Lung microvascular endothelial cell (primary cell): Measurements from ENCODE around the gene NPHS1. TPM values are rescaled to one million over a fixed set of nuclear protein-coding genes. Genes with fewer than 3 reads are reported as not detected.
"Not testable (repeated sequence)": the region's sequence is repeated elsewhere in the genome, so short reads cannot be mapped to it uniquely, and the experiment has no call there.

Experiments used
- DNase-seq, 2 donors: peaks; one replicate each; pipeline versions ENCODE4 v3.0.0 to v3.0.0-alpha.2; 2010; ENCODE audit warnings: low read depth in 2 of 2
- total RNA-seq: library from RNA; depleted of rRNA; stranded (reverse); fragments of >200 nt; gene quantifications from 2 replicates; pipeline ENCODE4 v1.2.1, GENCODE V29; 2014

NPHS1 gene
- total RNA-seq, 1 donor from 2014 or later = not detected

DNA sequence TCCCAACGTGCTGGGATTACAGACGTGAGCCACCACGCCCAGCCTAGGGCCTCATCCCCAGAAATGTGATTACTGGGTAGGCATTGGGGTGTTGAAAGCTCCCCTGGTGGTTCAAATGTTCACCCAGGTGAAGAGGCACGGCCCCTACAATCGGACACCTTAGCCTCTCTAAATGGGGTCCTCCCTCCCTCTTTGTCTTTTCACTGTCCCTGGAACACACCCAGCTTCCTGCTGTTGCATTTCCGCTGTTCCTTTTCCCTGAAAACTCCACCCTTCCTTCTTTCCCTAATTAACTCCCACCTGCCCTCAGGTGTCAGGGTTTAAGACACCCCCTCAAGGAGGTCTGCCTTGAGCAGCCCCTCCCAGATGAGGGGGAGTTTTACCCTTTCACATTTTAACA lies 36.0 kb downstream of the NPHS1 start:
- DNase-seq = no peak

DNA sequence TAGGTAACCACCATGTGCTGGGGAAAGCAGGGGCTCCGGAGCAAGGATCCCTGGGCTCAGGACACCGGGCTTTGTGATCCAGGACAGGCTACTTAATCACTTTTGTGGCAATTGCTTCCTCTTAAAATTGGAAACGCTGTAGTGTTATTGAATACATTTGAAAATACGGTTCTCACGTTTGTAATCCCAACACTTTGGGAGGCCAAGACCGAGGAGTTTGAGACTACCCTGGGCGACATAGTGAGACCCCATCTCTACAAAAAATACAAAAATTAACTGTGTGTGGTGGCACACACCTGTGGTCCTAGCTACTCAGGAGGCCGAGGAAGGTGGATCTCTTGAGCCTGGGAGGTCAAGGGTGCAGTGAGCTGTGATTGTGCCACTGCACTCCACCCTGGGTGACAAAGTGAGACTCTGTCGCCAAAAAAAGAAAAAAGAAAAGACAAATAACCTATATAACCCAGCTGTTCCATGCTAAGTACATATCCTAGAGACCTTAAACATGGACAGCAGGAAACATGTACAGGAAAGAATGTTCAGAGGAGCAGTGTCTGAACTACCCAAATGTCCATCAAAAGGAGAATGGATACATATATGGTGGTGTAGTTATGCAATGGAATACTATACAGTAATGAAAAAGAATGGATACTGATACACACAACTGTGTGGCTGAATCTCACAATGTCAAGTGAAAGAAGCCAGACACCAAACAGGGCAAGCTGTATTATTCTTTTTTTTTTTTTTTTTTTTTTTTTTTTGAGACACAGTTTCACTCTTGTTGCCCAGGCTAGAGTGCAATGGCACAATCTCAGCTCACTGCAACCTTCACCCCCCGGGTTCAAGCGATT lies 39.0 kb downstream of the NPHS1 start:
- no peak for DNase-seq

DNA sequence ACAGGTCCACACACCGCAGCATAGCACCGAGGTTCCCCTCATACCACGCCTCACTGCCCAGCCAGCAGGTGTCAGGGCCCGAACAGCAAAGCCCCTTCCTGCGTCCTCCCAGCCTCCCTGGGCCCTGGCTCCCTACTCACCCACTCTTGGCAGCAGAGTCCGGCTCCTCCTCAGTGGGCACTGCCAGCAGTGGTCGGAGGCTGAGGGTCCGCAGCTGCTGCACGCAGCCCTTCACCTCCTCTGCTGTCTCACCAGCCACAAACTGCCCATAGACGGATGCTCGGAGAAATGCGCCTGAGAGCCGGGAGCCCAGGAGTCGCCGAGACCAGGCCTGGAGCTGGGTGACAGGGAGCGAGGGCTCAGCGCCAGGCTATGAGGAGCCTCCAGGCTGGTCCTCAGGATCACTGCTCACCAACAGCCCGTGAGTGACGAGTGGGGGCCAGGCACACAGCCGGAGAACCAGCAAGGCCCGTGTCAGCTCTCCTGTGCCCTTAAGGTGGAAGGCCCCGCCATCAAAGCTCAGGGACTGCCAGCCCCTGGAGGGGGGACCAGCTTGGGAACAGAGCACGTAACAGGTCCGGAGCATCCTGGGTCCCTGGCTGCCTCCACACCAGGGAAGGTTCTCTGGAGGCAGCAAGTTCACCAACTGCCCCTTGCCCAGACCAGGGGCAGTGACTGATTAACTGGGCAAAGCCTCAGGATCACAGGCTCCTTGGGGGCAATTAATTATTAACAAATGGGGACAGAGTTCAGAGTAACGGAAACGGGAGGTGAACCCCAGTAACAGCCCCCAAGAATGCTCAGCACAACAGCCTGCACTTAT lies 39.9 kb downstream of the NPHS1 start, which contains the start of gene PRODH2:
TSS of gene PRODH2 (minus strand) at position 626 of the 823 bp plus-strand sequence. CDS start at position 586, 40 bp downstream.
- DNase-seq = no peak

DNA sequence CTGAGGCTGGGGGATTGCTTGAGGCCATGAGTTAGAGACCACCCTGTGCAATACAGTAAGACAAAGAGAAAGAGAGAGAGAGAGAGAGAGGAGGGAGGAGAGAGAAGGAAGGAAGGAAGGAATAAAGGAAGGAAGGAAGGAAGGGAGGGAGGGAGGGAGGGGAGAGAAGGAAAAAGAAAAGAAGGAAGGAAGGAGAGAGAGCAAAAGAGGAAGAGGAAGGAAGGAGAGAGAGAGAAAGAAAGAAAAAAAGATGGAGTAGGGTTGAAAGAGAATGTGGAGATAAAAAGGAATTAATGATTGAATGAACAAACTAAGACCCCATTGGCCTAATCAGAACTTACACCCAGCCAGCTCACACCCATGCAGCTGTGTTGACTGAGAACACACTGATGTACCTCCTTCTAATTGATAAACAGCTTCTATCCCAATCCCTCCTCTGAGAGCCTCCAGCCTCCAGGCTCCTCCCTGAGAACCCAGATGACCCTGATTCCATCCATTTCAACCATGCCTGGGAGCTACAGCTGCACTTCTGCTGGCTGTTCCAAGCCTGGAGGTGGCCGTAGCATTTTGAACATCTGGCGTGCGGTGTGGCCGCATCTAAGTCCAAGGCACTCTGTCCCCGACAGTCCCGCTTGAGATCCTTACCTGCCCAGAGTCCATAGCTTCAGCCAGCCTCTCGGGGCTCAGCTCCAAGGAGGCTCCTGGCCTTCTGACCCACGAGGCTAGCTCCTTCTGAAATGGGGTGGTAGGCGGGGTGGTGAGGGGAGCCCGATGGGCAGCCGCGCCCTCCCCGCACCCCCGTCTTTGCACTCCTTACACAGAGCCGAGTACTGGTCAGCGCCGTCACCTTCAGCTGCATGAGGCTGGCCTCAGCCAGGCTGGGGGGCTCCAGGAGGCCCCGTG lies 40.7 kb downstream of the NPHS1 start:
- DNase-seq = no peak

DNA sequence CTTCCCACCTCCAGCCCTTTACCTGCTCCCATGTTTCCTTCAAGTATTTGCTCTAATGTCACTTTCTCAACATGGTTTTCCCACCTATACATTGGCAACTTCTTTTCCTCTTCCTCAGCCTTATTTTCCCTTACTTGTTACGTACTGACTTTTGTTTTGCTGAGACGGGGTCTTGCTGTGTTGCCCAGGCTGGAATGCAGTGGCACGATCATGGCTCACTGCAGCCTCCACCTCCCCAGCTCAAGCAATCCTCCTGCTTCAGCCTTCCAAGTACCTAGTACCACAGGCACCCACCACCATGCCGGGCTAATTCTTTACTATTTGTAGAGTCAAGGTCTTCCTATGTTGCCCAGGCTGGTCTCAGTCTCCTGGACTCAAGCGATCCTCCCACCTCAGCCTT lies 44.7 kb downstream of the NPHS1 start:
- DNase-seq = no peak

DNA sequence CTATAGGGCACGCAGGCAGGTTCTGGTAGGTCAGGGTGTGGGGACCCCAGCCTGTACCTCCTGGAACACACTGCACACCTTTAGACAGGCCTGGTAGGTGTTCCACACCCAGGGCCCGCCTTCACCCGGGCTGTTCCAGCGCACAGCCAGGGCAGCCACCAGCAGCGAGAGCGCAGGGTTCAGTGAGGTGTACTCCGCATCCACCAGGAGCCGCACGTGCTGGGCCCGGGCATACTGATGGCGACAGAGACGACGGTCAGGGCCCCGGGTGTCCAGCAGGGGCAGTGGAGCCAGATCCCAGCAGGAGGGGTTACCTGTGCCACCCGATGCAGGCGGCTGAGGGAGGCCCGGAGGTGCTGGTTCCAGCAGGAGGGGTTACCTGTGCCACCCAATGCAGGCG lies 45.7 kb downstream of the NPHS1 start:
- no peak for DNase-seq

DNA sequence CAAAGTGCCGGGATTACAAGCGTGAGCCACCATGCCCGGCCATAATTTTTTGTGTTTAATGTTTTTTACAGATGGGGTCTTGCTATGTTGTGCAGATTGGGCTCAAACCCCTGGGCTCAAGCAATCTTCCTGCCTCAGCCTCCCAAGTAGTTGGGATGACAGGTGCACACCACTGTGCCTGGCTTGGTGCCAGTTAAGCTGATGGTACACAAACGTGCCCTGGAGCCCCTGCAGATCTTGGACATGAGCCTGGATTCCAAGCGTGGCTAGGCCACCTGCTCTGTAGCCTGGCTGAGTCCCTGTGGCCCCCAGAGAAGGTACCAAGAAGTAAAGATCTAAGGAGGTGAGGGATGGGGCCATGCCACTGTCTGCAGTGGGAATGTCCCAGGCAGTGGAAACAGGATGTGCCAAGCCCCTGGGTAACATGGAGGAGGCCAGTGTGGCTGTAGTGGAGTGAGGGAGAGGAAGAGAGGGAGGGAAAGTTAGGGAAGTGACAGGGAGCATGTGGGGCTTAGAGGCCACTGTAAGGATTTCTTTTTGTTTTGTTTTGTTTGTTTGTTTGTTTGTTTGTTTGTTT lies 46.7 kb downstream of the NPHS1 start:
- DNase-seq = no peak

DNA sequence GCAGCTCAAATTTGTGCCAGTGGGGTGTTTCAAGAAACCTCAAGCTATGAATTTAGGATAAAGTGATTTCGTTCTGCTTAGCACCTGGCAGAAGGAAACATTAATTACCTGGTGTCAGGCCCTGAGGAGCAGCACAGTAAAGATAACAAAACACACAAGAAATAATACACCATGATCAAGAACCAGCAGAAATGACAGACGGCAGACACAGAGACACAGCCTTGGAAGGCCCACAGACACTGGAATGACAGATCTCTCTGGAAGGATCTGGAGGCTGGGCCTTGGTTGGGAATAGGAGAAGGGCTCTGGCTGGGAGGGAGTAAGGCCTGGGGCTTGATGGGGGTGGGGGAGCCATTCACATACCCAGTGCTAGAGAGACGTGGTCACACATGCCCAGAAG lies 50.5 kb downstream of the NPHS1 start:
- DNase-seq = no peak

DNA sequence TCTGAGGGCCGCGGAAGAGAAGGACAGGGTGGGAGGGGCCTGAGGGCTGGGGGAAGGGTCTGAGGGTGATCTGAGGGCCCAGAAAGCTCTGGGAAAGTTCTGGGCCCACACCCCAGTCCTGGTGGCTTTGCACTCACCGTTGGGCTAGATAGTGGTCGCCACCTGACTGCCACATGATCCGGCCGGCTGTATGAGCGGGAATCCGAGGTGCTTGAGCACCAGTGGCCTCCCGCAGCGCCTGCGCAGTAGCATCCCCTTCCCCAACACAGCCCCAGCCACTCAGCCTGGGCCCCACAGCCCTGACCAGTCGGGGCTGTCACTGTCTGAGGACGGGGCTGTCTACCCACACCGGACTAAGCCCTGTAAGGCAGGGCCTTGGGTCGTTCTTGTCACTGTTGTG lies 54.6 kb downstream of the NPHS1 start:
- no peak for DNase-seq

DNA sequence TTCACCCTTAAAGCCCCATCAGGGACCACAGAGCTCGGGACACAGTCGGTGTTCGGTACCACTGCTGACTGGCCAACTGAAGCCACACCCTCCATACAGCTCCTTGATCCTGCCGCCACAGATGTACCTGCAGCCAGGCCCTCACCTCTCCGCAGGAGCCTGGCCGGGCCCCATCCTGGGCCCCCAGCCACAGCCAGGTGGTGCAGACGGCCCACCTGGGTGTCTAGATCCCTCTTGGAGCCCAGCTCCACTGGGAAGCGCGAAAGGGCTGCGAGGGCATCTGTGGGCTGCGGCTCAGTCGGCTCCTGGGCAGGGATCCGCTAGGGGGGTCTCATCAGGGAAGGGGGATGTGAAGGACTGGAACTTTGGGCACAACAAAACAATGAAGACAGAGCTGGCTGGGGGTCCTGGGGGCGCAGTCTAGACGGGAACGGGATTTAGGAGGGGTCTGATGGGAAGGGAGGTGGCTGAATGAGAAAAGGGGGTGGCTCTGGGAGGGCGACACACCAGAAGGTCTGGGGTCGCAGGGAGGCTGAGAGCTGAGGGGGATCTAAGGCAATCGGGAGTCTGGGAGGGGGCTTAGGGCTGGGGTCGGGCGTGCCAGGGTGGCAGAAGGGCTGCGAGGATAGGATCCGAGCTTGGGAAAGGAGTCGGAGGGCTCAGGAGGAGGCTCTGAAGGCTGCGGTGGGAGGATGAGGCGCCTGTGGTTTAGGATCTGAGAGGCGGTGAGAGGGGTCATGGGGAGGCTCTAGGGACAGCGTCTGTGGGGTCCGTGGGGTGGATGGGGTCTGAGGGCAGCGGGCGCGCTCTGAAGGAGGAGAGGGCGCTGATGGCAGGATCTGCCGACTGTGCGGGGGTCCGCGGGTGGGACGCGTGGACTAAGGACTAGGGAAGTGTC lies 55.4 kb downstream of the NPHS1 start:
- no peak for DNase-seq

DNA sequence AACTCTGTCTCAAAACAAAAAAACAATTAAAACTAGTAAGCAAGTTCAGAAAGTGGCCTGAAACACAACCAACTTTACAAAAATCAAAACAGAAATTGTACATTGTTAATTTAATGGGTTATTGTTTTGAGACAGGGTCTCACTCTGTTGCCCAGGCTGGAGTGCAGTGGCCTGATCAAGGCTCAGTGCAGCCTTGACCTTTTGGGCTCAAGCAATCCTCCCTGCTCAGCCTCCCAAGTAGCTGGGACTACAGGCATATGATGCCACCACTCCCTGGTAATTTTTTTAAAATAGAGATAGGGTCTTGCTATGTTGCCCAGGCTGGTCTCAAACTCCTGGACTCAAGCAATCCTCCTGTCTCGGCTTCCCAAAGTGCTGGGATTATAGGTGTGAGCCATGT lies 56.7 kb downstream of the NPHS1 start:
- DNase-seq = not testable (repeated sequence)

DNA sequence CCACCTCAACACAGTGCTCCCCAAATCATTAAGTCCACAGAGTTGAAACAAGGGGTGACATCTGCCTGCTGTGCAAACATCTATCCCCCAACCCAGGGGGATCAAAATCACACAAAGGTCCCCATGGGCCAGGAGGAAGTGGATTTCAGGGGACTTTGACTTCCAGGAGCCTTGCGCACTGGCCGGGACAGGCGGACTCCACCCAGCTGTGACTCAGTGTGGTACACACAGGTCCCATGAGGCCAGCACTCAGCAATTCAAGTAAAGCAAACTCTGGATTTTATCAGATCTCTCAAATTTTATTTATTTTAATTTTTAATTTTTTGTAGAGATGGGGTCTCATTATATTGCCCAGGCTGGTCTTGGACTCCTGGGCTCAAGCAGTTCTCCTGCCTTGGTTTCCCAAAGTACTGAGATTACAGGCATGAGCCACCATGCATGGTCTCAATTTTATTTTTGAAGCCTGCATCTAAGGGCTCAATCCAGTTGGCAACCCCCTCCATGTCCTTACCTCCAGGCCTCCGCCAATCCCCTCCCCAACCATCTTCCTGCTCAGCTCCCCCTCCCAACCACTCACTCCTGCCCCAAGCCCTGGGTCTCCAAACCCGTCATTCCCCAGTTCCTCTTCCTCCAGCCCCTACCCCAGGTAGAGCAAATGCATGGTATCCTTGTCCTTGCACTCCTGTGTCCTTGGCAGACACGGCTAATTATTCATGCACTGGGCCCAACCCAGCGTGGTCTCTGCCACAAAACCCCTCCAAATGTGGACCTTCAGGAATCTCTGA lies 58.7 kb downstream of the NPHS1 start:
- no peak for DNase-seq

DNA sequence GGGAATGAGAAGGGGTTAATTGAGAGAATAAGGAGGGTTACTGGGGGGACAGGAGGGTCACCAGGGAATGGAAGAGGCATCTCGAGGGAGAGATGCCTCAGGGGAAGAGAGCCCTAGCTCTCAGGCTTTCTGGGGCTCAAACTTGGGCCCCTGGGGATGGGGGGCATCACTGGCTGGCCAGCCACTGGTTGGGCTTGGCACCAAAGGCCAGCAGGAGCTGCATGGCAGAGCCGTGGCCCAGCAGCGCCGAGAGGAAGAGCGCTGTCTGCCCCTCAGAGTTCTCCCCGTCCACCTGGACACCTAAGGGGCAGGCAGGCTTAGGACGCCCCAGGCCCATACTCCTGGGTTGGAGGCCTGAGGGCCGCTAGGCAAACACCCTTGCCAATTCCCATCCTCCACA lies 59.4 kb downstream of the NPHS1 start:
- no peak for DNase-seq

DNA sequence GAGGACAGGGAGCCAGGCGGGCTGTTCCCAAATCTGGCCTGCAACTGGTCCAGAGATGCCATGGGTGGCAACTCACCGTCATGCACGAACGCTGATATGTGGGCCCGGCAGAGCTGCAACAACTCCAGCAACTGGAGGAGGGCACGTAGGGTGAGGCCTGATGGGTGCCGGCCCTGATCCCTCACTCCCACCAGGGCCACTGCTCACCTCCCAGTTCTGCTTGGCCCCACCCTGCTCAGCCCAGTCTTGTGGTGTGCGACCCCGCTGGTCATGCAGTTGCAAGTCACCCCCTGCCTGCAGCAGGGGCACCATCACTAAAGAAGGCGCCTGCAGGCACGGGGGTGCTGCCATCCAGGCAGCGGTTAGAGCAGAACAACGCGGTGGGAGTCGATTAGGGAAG lies 60.0 kb downstream of the NPHS1 start:
- DNase-seq = no peak

DNA sequence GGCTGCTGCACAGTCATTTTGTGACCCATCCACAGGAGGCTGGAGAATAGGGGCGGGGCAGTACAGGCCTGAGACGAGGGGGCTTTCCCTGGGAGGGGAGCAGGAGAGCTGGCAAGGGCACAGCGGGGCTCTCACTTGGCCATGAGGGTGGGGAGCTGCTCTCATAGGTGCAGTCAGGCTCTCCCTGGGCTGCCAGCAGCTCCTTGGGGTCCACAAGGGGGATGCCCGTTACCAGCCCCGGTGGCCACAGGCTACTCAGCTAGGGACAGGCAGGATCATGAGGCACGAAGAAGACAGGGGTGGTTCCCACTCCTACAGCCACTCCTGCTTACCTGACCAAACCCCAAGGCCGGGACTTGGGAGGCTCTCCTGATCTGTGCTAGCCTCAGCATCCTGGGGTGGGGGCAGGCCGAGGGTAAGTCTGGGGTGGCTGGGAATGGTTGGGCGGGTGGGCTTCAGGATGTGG lies 60.5 kb downstream of the NPHS1 start:
- no peak for DNase-seq

DNA sequence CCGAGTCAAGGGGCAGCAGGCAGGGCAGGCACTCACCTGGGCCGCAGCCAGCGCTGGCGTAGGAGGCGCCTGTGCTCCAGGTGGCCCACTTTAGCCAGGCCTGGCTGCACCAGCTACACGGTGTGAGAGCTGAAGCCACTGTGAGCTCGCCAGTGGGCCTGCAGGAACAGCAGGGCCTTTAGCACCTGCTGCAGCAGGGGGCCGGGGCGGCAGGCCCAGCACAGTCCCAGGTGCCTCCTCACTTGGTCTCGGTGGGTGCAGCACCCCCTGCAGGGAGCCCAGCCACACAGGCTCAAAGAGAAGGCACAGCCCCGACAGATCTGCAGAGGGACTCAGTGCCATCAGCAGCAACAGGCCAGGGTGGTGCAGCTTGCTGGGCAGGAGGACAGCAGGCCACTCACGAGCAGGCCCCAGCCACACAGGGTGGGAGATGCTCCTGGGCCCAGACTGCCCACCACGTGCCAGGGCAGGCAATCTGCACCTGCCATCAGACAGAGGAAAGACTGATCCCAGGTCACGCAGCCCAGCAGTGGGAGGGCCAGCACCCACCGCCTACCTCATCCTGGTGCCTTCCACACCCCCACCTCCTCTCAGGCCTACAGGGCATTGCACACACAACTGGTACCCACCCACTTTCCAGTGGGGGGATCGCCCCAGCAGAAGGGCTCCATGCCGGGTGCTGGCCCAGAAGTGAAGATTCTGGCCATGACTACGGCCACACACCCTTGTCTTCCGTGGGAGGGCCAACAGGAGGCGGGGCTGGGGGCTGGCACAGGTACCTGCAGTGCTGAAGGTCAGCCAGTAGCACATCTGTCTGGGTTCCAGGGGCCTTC lies 61.1 kb downstream of the NPHS1 start:
- no peak for DNase-seq

DNA sequence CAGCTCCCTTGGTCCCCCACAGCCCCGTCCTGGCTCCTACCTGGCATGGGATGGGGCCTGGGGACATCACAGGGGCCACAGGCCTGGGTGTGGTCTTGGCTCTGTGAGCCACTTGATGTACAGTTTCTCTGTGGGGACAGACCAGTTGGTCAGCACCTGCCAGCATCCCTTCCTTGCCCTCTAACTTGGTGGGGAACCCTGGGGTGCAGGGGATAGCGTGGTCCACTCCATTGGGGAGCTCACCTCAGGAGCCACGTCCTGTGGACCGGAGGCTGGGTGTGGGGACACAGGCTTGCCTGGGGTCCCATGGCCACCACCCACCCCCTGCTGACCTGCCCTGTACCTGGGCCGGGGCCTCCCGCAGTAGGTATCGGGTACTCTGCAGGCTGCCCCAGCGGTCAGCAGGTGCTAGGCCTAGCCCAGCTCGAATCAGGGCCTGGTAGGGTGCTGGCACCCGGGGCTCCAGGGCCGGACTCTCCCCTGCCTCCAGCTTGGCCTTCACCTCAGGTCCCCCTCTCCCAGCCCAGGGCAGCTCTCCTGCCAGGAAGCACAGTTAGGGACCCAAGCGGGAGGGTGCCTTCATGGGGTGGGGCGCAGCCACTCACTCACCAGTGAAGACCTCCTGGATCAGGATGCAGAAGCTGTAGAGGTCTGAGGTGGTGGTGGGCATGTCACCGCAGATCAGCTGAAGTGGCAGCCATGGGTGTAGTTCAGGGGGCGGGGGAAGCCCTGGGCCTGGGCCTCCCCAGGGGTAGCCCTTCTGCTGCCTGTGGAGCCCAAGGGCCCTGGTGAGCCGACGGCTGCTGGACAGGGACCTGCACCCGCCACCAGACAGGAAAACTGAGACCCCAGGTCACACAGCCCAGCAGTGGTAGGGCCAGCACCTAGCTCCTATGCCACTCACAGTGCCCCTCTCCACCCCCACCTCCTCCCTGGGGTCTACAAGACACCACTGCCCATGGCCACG lies 62.0 kb downstream of the NPHS1 start:
- no peak for DNase-seq
